ENCODE data around the gene MORN1. TPM values are rescaled to one million over a fixed set of nuclear protein-coding genes. Genes with fewer than 3 reads are reported as not detected.

The MORN1 gene
- total RNA-seq, 1 donor from 2014 or later: 19.0 TPM

GRCh38 chr1:2386636-2387611, 4.4 kb downstream of the MORN1 start:
- no peak for DNase-seq (ENCODE audit: low spot score)

- no peak for DNase-seq (ENCODE audit: low spot score)
Observed at GRCh38 chr1:2385606-2386280, 5.6 kb downstream of the MORN1 start.

GRCh38 chr1:2384941-2385481, 6.3 kb downstream of the MORN1 start:
- DNase-seq (ENCODE audit: low spot score): no peak

- DNase-seq (ENCODE audit: low spot score): no peak
Observed at GRCh38 chr1:2384130-2384860, 7.1 kb downstream of the MORN1 start.

GRCh38 chr1:2383576-2383975, 7.8 kb downstream of the MORN1 start:
- DNase-seq (ENCODE audit: low spot score): no peak

- no peak for DNase-seq (ENCODE audit: low spot score)
Observed at GRCh38 chr1:2382621-2383361, 8.6 kb downstream of the MORN1 start.

GRCh38 chr1:2381741-2382620, 9.4 kb downstream of the MORN1 start:
- peak; percentile 85 for DNase-seq (ENCODE audit: low spot score)

- no peak for DNase-seq (ENCODE audit: low spot score)
Observed at GRCh38 chr1:2380816-2381591, 10.3 kb downstream of the MORN1 start.

- no peak for DNase-seq (ENCODE audit: low spot score)
Observed at GRCh38 chr1:2379733-2380404, 11.5 kb downstream of the MORN1 start.

GRCh38 chr1:2378956-2379732, 12.2 kb downstream of the MORN1 start:
- no peak for DNase-seq (ENCODE audit: low spot score)

GRCh38 chr1:2378441-2378851, 12.9 kb downstream of the MORN1 start:
- no peak for DNase-seq (ENCODE audit: low spot score)

- DNase-seq (ENCODE audit: low spot score): no peak
Observed at GRCh38 chr1:2377751-2378440, 13.5 kb downstream of the MORN1 start.

GRCh38 chr1:2376931-2377672, 14.3 kb downstream of the MORN1 start:
- no peak for DNase-seq (ENCODE audit: low spot score)

- DNase-seq (ENCODE audit: low spot score): no peak
Observed at GRCh38 chr1:2376261-2376741, 15.1 kb downstream of the MORN1 start.

- no peak for DNase-seq (ENCODE audit: low spot score)
Observed at GRCh38 chr1:2375923-2376260, 15.5 kb downstream of the MORN1 start.

GRCh38 chr1:2375246-2375922, 16.0 kb downstream of the MORN1 start:
- DNase-seq (ENCODE audit: low spot score): no peak

Measured in ureter (tissue), 1 donor.